A549 (cell line): Measurements from ENCODE around the gene VIPR2. TPM values are rescaled to one million over a fixed set of nuclear protein-coding genes. Genes with fewer than 3 reads are reported as not detected.

Source experiments
- ATAC-seq, 2 experiments: fragments of 200-7000 bp in 1 of 2; fragments of >200 bp in 1 of 2; cut with Nextera tagmentation in 1 of 2; cut with Tn5 transposase in 1 of 2; 3 replicates each; pipeline versions ENCODE4 v1.8.0 to v1.9.1; 2018 to 2020; ENCODE audit warnings: mild to moderate bottlenecking in 1 of 2, moderate library complexity in 1 of 2
- CTCF ChIA-PET: fragments of 300-600 bp; sonication (Branson Sonifier 250); formaldehyde crosslinking; extraction: SDS; loops from one replicate; lab custom pipeline; 2021; ENCODE audit warnings: antibody characterized with exemption, inconsistent platforms; lab: Yijun Ruan, JAX
- POLR2A ChIA-PET: fragments of 350-600 bp; formaldehyde crosslinking; extraction: SDS; loops from one replicate; lab custom pipeline; 2021; ENCODE audit warnings: antibody characterized with exemption, inconsistent platforms; lab: Yijun Ruan, JAX
- DNase-seq, 2 experiments: peaks; one replicate each; pipeline versions ENCODE4 v3.0.0 to v3.0.0-alpha.2; 2011 to 2016; ENCODE audit warnings: low read depth in 1 of 2, low spot score in 1 of 2
- FAIRE-seq: peaks from 2 replicates; lab custom pipeline; 2011; peaks lifted over from hg19 to GRCh38; lab: Jason Lieb, UNC
- H3K27ac ChIP-seq, 2 experiments: fragments of >200 bp; sonication (Bioruptor Twin); formaldehyde crosslinking; 3 replicates each; pipeline ENCODE4 v1.5.1; 2016 to 2017
- H3K4me1 ChIP-seq: fragments of >200 bp; sonication (Bioruptor Twin); formaldehyde crosslinking; 3 replicates; pipeline ENCODE4 v1.6.1; 2016
- H3K4me2 ChIP-seq: fragments of >200 bp; sonication (Bioruptor Twin); formaldehyde crosslinking; 3 replicates; pipeline ENCODE4 v1.6.1; 2016
- H3K4me3 ChIP-seq: fragments of >200 bp; sonication (Bioruptor Twin); formaldehyde crosslinking; 3 replicates; pipeline ENCODE4 v1.5.1; 2016
- H3K9me3 ChIP-seq: fragments of >200 bp; sonication (Bioruptor Twin); formaldehyde crosslinking; 3 replicates; pipeline ENCODE4 v1.6.1; 2016
- CBX2 ChIP-seq: fragments of 200-600 bp; sonication (generic); IDR thresholded peaks from 2 replicates; pipeline ENCODE4 v1.6.1; 2016; ENCODE audit warnings: low read depth, mild to moderate bottlenecking, borderline replicate concordance
- CHD2 ChIP-seq: fragments of 150-350 bp; IDR thresholded peaks from 2 replicates; pipeline ENCODE4 v1.6.1; 2014; ENCODE audit warnings: low read length; ENCODE audit not compliant: partially characterized antibody
- E2F6 ChIP-seq: IDR thresholded peaks from 2 replicates; pipeline ENCODE4 v1.6.1; 2012; ENCODE audit warnings: low read depth, borderline replicate concordance
- EHF ChIP-seq: fragments of 250-450 bp; sonication (Bioruptor Pico); IDR thresholded peaks from 2 replicates; pipeline ENCODE4 v1.5.0; 2020; ENCODE audit warnings: mild to moderate bottlenecking
- EHMT2 ChIP-seq: fragments of 200-600 bp; sonication (generic); IDR thresholded peaks from 2 replicates; pipeline ENCODE4 v1.6.1; 2016; ENCODE audit warnings: antibody characterized with exemption, low read depth, mild to moderate bottlenecking, moderate library complexity
- FOSB ChIP-seq: fragments of 250-450 bp; sonication (Bioruptor Pico); IDR thresholded peaks from 2 replicates; pipeline ENCODE4 v1.5.0; 2020; ENCODE audit warnings: mild to moderate bottlenecking, moderate library complexity
- HOXB5 ChIP-seq: fragments of 250-450 bp; sonication (Bioruptor Pico); IDR thresholded peaks from 2 replicates; pipeline ENCODE4 v1.5.0; 2020; ENCODE audit warnings: mild to moderate bottlenecking, moderate library complexity
- NFE2L2 ChIP-seq: fragments of 150-350 bp; conservative IDR thresholded peaks from 2 replicates; pipeline ENCODE4 v1.6.1; 2014; ENCODE audit warnings: low read length
- PBX3 ChIP-seq: IDR thresholded peaks from 2 replicates; pipeline ENCODE4 v1.6.1; 2012
- RNF2 ChIP-seq: fragments of 200-600 bp; sonication (generic); IDR thresholded peaks from 2 replicates; pipeline ENCODE4 v1.6.1; 2016; ENCODE audit warnings: low read depth, mild to moderate bottlenecking, antibody characterized with exemption, moderate library complexity, borderline replicate concordance
- SMC3 ChIP-seq: fragments of >200 bp; sonication (Bioruptor Twin); formaldehyde crosslinking; IDR thresholded peaks from 3 replicates; pipeline ENCODE4 v1.6.1; 2018; ENCODE audit warnings: inconsistent platforms
- TFCP2L1 ChIP-seq: fragments of 250-450 bp; sonication (Bioruptor Pico); IDR thresholded peaks from 2 replicates; pipeline ENCODE4 v1.5.0; 2021; ENCODE audit warnings: mild to moderate bottlenecking
- TP53 ChIP-seq: fragments of 250-450 bp; sonication (Bioruptor Pico); IDR thresholded peaks from 2 replicates; pipeline ENCODE4 v1.5.0; 2021; ENCODE audit warnings: mild to moderate bottlenecking, moderate library complexity
- ZC3H11A ChIP-seq: fragments of 450-650 bp; IDR thresholded peaks from 2 replicates; pipeline ENCODE4 v1.6.1; 2014; ENCODE audit warnings: antibody characterized with exemption, mild to moderate bottlenecking
- ZFP36 ChIP-seq: fragments of 450-650 bp; IDR thresholded peaks from 2 replicates; pipeline ENCODE4 v1.6.1; 2014; ENCODE audit warnings: borderline replicate concordance; ENCODE audit not compliant: partially characterized antibody
- ZSCAN20 ChIP-seq: fragments of 250-450 bp; sonication (Bioruptor Pico); IDR thresholded peaks from 2 replicates; pipeline ENCODE4 v1.8.0; 2022; ENCODE audit warnings: mild to moderate bottlenecking, moderate library complexity
- WGBS: methylation state at CpG from one replicate; pipeline ENCODE4 v1.1.6; 2017; ENCODE audit errors: missing lambda C conversion rate; 5-methylcytosine and 5-hydroxymethylcytosine counted together
- polyA plus RNA-seq, 4 experiments: library from polyadenylated mRNA; depleted of rRNA in 3 of 4; stranded (reverse); fragments of >200 nt; fragmentation: RNase III in 1 of 4; extraction: RNeasy Plus Mini Kit Qiagen cat#74134 plus additional on column Dnase treatment in 1 of 4; gene quantifications; 2 replicates in 3 of 4; 3 replicates in 1 of 4; pipeline ENCODE4 v1.2.3, GENCODE V29; 2011 to 2017
- TF ChIP-seq, protein P1 (sequence below): fragments of >200 bp; sonication (Bioruptor Twin); formaldehyde crosslinking; IDR thresholded peaks from 3 replicates; pipeline ENCODE4 v1.5.1; 2016
- TF ChIP-seq, protein P2 (sequence below): fragments of 150-350 bp; IDR thresholded peaks from 2 replicates; pipeline ENCODE4 v1.6.1; 2014; ENCODE audit warnings: low read depth, mild to moderate bottlenecking, low read length
- TF ChIP-seq, protein P3 (sequence below): fragments of 200-600 bp; sonication (generic); IDR thresholded peaks from 2 replicates; pipeline ENCODE4 v1.6.1; 2016; ENCODE audit warnings: antibody characterized with exemption, mild to moderate bottlenecking, moderate library complexity

Gene VIPR2
- polyA plus RNA-seq, 2 of the 4 experiments (the other 2 are of a cell fraction): not detected

- Histone ChIP-seq H3K27ac (no peak overlapping the region), H3K9me3 (no peaks in the 10 kb centered on the region; the same call in 2 of the 3 replicates), H3K4me2 (no peak overlapping the region), H3K4me1 (no peaks in the 10 kb centered on the region), H3K4me3 (no peak overlapping the region)
- ATAC-seq: no peak
- FAIRE-seq: no peak
- ChIA-PET CTCF (interaction anchor here (0.9 to 1.6 kb wide), 4 partner anchors 10 to 306 kb away, joined by 3 to 7 read pairs (median 4); no protein-coding TSS in a partner anchor), POLR2A (no interaction called here)
- DNase-seq: no peak
- 64% methylated on average over 12 of the region's 12 CpGs for WGBS
- TF ChIP-seq TP53 (no peak), PBX3 (no peak), HOXB5 (CRISPR knock-in tag) (no peak), CBX2 (no peak), EHF (CRISPR knock-in tag) (no peak), ZSCAN20 (CRISPR knock-in tag) (no peak), FOSB (CRISPR knock-in tag) (no peak), TFCP2L1 (CRISPR knock-in tag) (no peak), ZC3H11A (no peak), NFE2L2 (no peak), E2F6 (no peak), EHMT2 (no peak), CHD2 (no peak), RNF2 (no peak), ZFP36 (no peak), SMC3 (no peak)
- TF ChIP-seq, protein P1, sequence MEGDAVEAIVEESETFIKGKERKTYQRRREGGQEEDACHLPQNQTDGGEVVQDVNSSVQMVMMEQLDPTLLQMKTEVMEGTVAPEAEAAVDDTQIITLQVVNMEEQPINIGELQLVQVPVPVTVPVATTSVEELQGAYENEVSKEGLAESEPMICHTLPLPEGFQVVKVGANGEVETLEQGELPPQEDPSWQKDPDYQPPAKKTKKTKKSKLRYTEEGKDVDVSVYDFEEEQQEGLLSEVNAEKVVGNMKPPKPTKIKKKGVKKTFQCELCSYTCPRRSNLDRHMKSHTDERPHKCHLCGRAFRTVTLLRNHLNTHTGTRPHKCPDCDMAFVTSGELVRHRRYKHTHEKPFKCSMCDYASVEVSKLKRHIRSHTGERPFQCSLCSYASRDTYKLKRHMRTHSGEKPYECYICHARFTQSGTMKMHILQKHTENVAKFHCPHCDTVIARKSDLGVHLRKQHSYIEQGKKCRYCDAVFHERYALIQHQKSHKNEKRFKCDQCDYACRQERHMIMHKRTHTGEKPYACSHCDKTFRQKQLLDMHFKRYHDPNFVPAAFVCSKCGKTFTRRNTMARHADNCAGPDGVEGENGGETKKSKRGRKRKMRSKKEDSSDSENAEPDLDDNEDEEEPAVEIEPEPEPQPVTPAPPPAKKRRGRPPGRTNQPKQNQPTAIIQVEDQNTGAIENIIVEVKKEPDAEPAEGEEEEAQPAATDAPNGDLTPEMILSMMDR: no peak
- TF ChIP-seq, protein P2, sequence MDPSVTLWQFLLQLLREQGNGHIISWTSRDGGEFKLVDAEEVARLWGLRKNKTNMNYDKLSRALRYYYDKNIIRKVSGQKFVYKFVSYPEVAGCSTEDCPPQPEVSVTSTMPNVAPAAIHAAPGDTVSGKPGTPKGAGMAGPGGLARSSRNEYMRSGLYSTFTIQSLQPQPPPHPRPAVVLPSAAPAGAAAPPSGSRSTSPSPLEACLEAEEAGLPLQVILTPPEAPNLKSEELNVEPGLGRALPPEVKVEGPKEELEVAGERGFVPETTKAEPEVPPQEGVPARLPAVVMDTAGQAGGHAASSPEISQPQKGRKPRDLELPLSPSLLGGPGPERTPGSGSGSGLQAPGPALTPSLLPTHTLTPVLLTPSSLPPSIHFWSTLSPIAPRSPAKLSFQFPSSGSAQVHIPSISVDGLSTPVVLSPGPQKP: no peak
- TF ChIP-seq, protein P3, sequence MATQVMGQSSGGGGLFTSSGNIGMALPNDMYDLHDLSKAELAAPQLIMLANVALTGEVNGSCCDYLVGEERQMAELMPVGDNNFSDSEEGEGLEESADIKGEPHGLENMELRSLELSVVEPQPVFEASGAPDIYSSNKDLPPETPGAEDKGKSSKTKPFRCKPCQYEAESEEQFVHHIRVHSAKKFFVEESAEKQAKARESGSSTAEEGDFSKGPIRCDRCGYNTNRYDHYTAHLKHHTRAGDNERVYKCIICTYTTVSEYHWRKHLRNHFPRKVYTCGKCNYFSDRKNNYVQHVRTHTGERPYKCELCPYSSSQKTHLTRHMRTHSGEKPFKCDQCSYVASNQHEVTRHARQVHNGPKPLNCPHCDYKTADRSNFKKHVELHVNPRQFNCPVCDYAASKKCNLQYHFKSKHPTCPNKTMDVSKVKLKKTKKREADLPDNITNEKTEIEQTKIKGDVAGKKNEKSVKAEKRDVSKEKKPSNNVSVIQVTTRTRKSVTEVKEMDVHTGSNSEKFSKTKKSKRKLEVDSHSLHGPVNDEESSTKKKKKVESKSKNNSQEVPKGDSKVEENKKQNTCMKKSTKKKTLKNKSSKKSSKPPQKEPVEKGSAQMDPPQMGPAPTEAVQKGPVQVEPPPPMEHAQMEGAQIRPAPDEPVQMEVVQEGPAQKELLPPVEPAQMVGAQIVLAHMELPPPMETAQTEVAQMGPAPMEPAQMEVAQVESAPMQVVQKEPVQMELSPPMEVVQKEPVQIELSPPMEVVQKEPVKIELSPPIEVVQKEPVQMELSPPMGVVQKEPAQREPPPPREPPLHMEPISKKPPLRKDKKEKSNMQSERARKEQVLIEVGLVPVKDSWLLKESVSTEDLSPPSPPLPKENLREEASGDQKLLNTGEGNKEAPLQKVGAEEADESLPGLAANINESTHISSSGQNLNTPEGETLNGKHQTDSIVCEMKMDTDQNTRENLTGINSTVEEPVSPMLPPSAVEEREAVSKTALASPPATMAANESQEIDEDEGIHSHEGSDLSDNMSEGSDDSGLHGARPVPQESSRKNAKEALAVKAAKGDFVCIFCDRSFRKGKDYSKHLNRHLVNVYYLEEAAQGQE: no peak
Observed at GRCh38 chr7:159001811-159002210, 142.9 kb downstream of the VIPR2 start.
